Loucy (cell line): ENCODE measurements around the gene CSNK1G2.

ENCODE experiments used
- EZH2phosphoT487 ChIP-seq: fragments of 200-600 bp; IDR thresholded peaks from 2 replicates; pipeline ENCODE4 v1.6.1; 2018; ENCODE audit warnings: antibody characterized with exemption, mild to moderate bottlenecking, moderate library complexity, borderline replicate concordance
- TF ChIP-seq, protein P1 (sequence below): fragments of 200-600 bp; sonication (generic); conservative IDR thresholded peaks from 2 replicates; pipeline ENCODE4 v1.5.1; 2014; ENCODE audit warnings: mild to moderate bottlenecking, antibody characterized with exemption, low read length

- TF ChIP-seq EZH2phosphoT487 = no peak
- TF ChIP-seq, protein P1, sequence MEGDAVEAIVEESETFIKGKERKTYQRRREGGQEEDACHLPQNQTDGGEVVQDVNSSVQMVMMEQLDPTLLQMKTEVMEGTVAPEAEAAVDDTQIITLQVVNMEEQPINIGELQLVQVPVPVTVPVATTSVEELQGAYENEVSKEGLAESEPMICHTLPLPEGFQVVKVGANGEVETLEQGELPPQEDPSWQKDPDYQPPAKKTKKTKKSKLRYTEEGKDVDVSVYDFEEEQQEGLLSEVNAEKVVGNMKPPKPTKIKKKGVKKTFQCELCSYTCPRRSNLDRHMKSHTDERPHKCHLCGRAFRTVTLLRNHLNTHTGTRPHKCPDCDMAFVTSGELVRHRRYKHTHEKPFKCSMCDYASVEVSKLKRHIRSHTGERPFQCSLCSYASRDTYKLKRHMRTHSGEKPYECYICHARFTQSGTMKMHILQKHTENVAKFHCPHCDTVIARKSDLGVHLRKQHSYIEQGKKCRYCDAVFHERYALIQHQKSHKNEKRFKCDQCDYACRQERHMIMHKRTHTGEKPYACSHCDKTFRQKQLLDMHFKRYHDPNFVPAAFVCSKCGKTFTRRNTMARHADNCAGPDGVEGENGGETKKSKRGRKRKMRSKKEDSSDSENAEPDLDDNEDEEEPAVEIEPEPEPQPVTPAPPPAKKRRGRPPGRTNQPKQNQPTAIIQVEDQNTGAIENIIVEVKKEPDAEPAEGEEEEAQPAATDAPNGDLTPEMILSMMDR = no peak
Measured at GRCh38 chr19:1924320-1924961, 16.5 kb upstream of the CSNK1G2 start.
